GM12872 (cell line): ENCODE results near the gene KLHL9.

Experiments
- CTCF ChIP-seq: IDR thresholded peaks from 3 replicates; pipeline ENCODE4 v1.5.1; 2011; ENCODE audit warnings: low read depth, mild to moderate bottlenecking, low read length, moderate library complexity; ENCODE audit not compliant: insufficient read depth

The KLHL9 gene

GRCh38 chr9:21286659-21287058, 48.5 kb downstream of the KLHL9 start:
- no peak for TF ChIP-seq CTCF

- no peak for TF ChIP-seq CTCF
Measured at GRCh38 chr9:21286099-21286498, 49.1 kb downstream of the KLHL9 start.

DNA sequence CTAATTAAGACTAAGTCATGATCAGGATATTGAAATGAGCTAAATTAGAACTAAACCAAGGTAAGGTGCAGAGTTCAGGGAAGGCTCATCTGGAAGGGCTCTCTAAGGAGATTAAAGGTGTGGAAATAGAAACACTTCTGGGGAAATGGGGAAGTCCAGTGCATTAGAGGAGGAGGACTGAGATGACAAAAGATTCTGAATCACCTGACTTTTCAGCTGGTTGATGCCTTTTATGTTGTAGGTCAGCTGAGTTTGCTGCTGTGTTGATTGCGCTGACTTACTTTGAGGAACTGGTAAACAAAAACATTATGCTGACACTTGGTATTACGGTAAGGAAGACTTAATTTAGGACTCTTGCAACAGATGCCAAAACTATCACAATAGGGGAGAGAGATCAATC, 53.9 kb downstream of the KLHL9 start:
- TF ChIP-seq CTCF, result no peak
